ENCODE data around the gene ACSBG1.

GRCh38 chr15:78192826-78193594 is 41.4 kb downstream of the ACSBG1 start:
- TF ChIP-seq EP300 (IDR thresholded peaks at IDR 0.05; ENCODE audit: low read depth): no peak
- no peak for TF ChIP-seq CTCF (IDR thresholded peaks at IDR 0.05)
- TF ChIP-seq POLR2AphosphoS5 (IDR thresholded peaks at IDR 0.05): no peak

Measured in transverse colon (tissue), 4 donors.